Measurements from ENCODE around the gene ACSL6.
"Not testable (repeated sequence)": the region's sequence is repeated elsewhere in the genome, so short reads cannot be mapped to it uniquely, and the experiment has no call there.

Gene ACSL6

GRCh38 chr5:131939690-131940345 lies 71.6 kb downstream of the ACSL6 start:
- no peak for DNase-seq

- no peak for DNase-seq
Measured at GRCh38 chr5:131932235-131932634, 79.2 kb downstream of the ACSL6 start.

DNA sequence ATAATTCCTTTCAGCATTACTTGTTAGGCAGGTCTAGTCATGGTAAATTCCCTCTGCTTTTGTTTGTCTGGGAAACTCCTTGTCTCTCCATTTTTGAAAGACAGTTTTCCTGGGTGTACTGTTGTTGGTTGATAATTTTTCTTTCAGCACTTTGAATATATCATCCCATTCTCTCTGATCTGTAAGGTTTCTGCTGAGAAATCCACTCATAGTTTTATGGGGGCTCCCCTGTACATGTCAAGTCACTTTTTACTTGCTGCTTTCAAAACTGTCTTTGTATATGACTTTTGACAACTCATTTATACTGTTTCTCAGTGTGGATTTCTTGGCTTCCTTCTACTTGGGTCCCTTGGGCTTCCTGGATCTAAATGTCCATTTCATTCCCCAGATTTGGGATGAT lies 82.5 kb downstream of the ACSL6 start:
- DNase-seq, result no peak

- DNase-seq, result no peak
Measured at GRCh38 chr5:131926168-131926567, 85.3 kb downstream of the ACSL6 start.

DNA sequence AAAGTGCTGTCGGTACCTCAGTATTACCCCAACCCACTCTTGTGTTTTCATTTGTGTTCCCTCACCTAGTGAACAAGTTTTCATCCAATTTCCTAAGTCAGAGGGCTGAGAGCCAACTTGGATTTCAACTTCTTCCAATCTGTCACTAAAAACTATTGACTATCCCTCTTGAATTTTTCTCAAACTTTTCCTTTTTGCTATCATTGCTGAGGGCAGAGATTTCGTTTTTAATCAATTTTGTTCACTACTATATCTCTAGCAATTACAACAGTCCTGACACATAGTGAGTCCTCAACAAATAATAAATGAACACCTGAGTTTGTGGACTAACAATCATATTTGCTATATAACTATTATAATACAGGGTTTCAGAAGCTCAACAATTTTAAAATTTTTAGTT lies 95.0 kb downstream of the ACSL6 start:
- DNase-seq, result no peak

DNA sequence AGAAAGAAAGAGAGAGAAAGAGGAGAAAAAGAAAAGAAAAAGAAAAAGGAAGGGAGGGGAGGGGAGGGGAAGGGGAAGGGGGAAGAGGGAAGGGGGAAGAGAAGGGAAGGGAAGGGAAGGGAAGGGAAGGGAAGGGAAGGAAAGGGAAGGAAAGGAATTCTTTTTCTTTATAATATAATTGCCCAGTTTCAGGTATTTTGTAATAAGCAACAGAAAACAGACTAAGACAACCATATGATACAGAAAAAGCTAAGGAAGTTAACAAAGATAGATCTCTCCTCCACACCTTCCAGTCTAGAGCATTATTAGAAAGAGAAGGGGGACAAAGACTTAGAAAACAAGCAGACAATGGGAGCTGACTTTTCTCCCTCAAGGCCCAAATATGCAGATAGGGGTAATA lies 97.0 kb downstream of the ACSL6 start:
- DNase-seq, result no peak

GRCh38 chr5:131913603-131914002 lies 97.9 kb downstream of the ACSL6 start:
- DNase-seq, result no peak

- DNase-seq, result no peak
Measured at GRCh38 chr5:131906668-131907067, 104.8 kb downstream of the ACSL6 start.

DNA sequence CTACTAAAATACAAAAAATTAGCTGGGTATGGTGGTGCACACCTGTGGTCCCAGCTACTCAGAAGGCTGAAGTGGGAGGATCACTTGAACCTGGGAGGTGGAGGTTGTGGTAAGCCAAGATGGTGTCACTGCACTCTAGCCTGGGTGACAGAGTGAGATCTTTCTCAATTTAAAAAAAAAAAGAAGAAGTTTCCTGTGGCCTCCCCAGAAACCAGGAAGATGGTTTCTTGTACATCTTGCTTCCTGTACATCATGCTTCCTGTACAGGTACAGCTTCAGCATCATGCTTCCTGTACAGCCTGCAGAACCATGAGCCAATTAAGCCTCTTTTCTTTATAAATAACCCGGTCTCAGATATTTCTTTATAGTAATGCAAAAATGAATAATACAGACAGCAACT lies 109.2 kb downstream of the ACSL6 start:
- not testable (repeated sequence) for DNase-seq
